GM23338 (cell line): ENCODE measurements around the gene ERC2. TPM values are rescaled to one million over a fixed set of nuclear protein-coding genes. Genes with fewer than 3 reads are reported as not detected.

Experiments
- ATAC-seq: fragments of 200-7000 bp; cut with Tn5 transposase; 3 replicates; pipeline ENCODE4 v1.9.1; 2020
- DNase-seq: peaks from one replicate; pipeline ENCODE4 v3.0.0-alpha.2; 2015; ENCODE audit warnings: low spot score
- H2AFZ ChIP-seq: fragments of 200-600 bp; sonication (generic); 2 replicates; pipeline ENCODE4 v1.8.0; 2016; ENCODE audit warnings: antibody characterized with exemption, mild to moderate bottlenecking, moderate library complexity
- H3F3A ChIP-seq: fragments of 200-600 bp; sonication (generic); replicated peaks from 2 replicates; pipeline ENCODE4 v1.8.0; 2017; ENCODE audit warnings: antibody characterized with exemption, mixed run types, low read depth
- H3K27ac ChIP-seq: fragments of 200-600 bp; sonication (generic); 2 replicates; pipeline ENCODE4 v1.6.1; 2016; ENCODE audit warnings: low read depth
- H3K27me3 ChIP-seq: fragments of 200-600 bp; sonication (generic); 2 replicates; pipeline ENCODE4 v1.8.0; 2016; ENCODE audit warnings: mild to moderate bottlenecking, mixed run types, moderate library complexity; ENCODE audit not compliant: insufficient read depth
- H3K36me3 ChIP-seq: fragments of 200-600 bp; sonication (generic); 2 replicates; pipeline ENCODE4 v1.8.0; 2016; ENCODE audit warnings: mild to moderate bottlenecking; ENCODE audit not compliant: insufficient read depth
- H3K4me1 ChIP-seq: fragments of 200-600 bp; sonication (generic); 2 replicates; pipeline ENCODE4 v1.8.0; 2016; ENCODE audit warnings: mild to moderate bottlenecking, moderate library complexity; ENCODE audit not compliant: insufficient read depth
- H3K4me2 ChIP-seq: fragments of 200-600 bp; sonication (generic); 2 replicates; pipeline ENCODE4 v1.7.1; 2017; ENCODE audit warnings: mixed run types
- H3K4me3 ChIP-seq: fragments of 200-600 bp; sonication (generic); 2 replicates; pipeline ENCODE4 v1.6.1; 2016; ENCODE audit warnings: mixed run types
- H3K79me2 ChIP-seq: fragments of 200-600 bp; sonication (generic); replicated peaks from 2 replicates; pipeline ENCODE4 v1.8.0; 2017; ENCODE audit warnings: mild to moderate bottlenecking; ENCODE audit not compliant: insufficient read depth
- H3K9me2 ChIP-seq: fragments of 200-600 bp; sonication (generic); 2 replicates; pipeline ENCODE4 v1.8.0; 2017; ENCODE audit not compliant: insufficient read depth
- H4K20me1 ChIP-seq: fragments of 200-600 bp; sonication (generic); replicated peaks from 2 replicates; pipeline ENCODE4 v1.8.0; 2017; ENCODE audit warnings: mild to moderate bottlenecking; ENCODE audit not compliant: insufficient read depth
- H3K27ac Mint-ChIP-seq: 2 replicates; pipeline ENCODE4 v1.8.0; 2020; ENCODE audit warnings: inconsistent platforms, mild to moderate bottlenecking, moderate library complexity, mixed read lengths
- H3K27me3 Mint-ChIP-seq: 3 replicates; pipeline ENCODE4 v1.8.0; 2022; ENCODE audit warnings: low read depth, mild to moderate bottlenecking, moderate library complexity, mixed read lengths, inconsistent platforms; ENCODE audit not compliant: insufficient read depth, poor library complexity
- H3K36me3 Mint-ChIP-seq: 3 replicates; pipeline ENCODE4 v1.8.0; 2021; ENCODE audit warnings: low read depth, mild to moderate bottlenecking, inconsistent platforms, moderate library complexity, mixed read lengths
- H3K4me1 Mint-ChIP-seq: 3 replicates; pipeline ENCODE4 v1.8.0; 2020; ENCODE audit warnings: mild to moderate bottlenecking, inconsistent platforms, mixed read lengths
- H3K4me3 Mint-ChIP-seq: 3 replicates; pipeline ENCODE4 v1.8.0; 2021; ENCODE audit warnings: moderate library complexity, mild to moderate bottlenecking, inconsistent platforms, mixed read lengths
- H3K9me3 Mint-ChIP-seq: 3 replicates; pipeline ENCODE4 v1.8.0; 2020; ENCODE audit warnings: moderate library complexity, mild to moderate bottlenecking, inconsistent platforms, mixed read lengths
- EZH2 ChIP-seq: fragments of 200-600 bp; sonication (generic); IDR thresholded peaks from one replicate; pipeline ENCODE4 v1.8.0; 2017; ENCODE audit warnings: antibody characterized with exemption, mild to moderate bottlenecking, low read depth; ENCODE audit not compliant: unreplicated experiment
- JUNB ChIP-seq: IDR thresholded peaks from one replicate; pipeline ENCODE4 v1.6.1; 2016; ENCODE audit warnings: antibody characterized with exemption; ENCODE audit not compliant: unreplicated experiment
- NANOG ChIP-seq: IDR thresholded peaks from 2 replicates; pipeline ENCODE4 v1.6.1; 2016; ENCODE audit warnings: antibody characterized with exemption, borderline replicate concordance
- POLR2AphosphoS5 ChIP-seq: IDR thresholded peaks from 2 replicates; pipeline ENCODE4 v1.6.1; 2016; ENCODE audit warnings: antibody characterized with exemption, low read depth
- ZNF114 ChIP-seq: fragments of 250-450 bp; sonication (Bioruptor Pico); IDR thresholded peaks from 2 replicates; pipeline ENCODE4 v1.5.0; 2020; ENCODE audit warnings: mild to moderate bottlenecking, moderate library complexity
- ZNF331 ChIP-seq: fragments of 250-450 bp; sonication (Bioruptor Pico); IDR thresholded peaks from 2 replicates; pipeline ENCODE4 v1.5.0; 2020; ENCODE audit warnings: low read depth, mild to moderate bottlenecking, moderate library complexity
- polyA plus RNA-seq: library from polyadenylated mRNA; unstranded; fragments of >200 nt; fragmentation: Nextera tagmentation; extraction: Ambion mirVana; gene quantifications from 2 replicates; pipeline ENCODE4 v1.2.1, GENCODE V29; 2016
- total RNA-seq: library from RNA; depleted of rRNA; stranded (reverse); fragments of >200 nt; shearing (Covaris generic); gene quantifications from 2 replicates; pipeline ENCODE4 v1.2.3, GENCODE V29; 2014
- TF ChIP-seq, protein P1 (sequence below): fragments of 250-450 bp; sonication (Bioruptor Pico); IDR thresholded peaks from 2 replicates; pipeline ENCODE4 v1.5.0; 2020; ENCODE audit warnings: mild to moderate bottlenecking, moderate library complexity

ERC2 gene
- total and polyA plus RNA-seq, 2 experiments from 2014 or later, result 11.8 to 13.7 TPM

GRCh38 chr3:56055951-56056350, 412.3 kb downstream of the ERC2 start:
- H3K27ac ChIP-seq, result peak overlapping the region; percentile 27; the same call in 1 of the 2 replicates
- no peaks in the 10 kb centered on the region for H3K9me2 ChIP-seq
- Mint-ChIP-seq H3K4me1 (peaks cover 47% of the 10 kb centered on the region), H3K4me3 (no peak overlapping the region), H3K27ac (no peak overlapping the region), H3K36me3 (no peaks in the 10 kb centered on the region), H3K27me3 (peaks cover 4% of the 10 kb centered on the region), H3K9me3 (no peaks in the 10 kb centered on the region; the same call in 2 of the 3 replicates)
- no peak overlapping the region for H2AFZ ChIP-seq
- H3K36me3 ChIP-seq, result no peaks in the 10 kb centered on the region
- peaks cover 32% of the 10 kb centered on the region for H3K4me1 ChIP-seq
- no peak for TF ChIP-seq NANOG
- no peak for TF ChIP-seq EZH2
- TF ChIP-seq ZNF331 (CRISPR knock-in tag), result no peak
- TF ChIP-seq POLR2AphosphoS5, result no peak
- TF ChIP-seq, protein P1, sequence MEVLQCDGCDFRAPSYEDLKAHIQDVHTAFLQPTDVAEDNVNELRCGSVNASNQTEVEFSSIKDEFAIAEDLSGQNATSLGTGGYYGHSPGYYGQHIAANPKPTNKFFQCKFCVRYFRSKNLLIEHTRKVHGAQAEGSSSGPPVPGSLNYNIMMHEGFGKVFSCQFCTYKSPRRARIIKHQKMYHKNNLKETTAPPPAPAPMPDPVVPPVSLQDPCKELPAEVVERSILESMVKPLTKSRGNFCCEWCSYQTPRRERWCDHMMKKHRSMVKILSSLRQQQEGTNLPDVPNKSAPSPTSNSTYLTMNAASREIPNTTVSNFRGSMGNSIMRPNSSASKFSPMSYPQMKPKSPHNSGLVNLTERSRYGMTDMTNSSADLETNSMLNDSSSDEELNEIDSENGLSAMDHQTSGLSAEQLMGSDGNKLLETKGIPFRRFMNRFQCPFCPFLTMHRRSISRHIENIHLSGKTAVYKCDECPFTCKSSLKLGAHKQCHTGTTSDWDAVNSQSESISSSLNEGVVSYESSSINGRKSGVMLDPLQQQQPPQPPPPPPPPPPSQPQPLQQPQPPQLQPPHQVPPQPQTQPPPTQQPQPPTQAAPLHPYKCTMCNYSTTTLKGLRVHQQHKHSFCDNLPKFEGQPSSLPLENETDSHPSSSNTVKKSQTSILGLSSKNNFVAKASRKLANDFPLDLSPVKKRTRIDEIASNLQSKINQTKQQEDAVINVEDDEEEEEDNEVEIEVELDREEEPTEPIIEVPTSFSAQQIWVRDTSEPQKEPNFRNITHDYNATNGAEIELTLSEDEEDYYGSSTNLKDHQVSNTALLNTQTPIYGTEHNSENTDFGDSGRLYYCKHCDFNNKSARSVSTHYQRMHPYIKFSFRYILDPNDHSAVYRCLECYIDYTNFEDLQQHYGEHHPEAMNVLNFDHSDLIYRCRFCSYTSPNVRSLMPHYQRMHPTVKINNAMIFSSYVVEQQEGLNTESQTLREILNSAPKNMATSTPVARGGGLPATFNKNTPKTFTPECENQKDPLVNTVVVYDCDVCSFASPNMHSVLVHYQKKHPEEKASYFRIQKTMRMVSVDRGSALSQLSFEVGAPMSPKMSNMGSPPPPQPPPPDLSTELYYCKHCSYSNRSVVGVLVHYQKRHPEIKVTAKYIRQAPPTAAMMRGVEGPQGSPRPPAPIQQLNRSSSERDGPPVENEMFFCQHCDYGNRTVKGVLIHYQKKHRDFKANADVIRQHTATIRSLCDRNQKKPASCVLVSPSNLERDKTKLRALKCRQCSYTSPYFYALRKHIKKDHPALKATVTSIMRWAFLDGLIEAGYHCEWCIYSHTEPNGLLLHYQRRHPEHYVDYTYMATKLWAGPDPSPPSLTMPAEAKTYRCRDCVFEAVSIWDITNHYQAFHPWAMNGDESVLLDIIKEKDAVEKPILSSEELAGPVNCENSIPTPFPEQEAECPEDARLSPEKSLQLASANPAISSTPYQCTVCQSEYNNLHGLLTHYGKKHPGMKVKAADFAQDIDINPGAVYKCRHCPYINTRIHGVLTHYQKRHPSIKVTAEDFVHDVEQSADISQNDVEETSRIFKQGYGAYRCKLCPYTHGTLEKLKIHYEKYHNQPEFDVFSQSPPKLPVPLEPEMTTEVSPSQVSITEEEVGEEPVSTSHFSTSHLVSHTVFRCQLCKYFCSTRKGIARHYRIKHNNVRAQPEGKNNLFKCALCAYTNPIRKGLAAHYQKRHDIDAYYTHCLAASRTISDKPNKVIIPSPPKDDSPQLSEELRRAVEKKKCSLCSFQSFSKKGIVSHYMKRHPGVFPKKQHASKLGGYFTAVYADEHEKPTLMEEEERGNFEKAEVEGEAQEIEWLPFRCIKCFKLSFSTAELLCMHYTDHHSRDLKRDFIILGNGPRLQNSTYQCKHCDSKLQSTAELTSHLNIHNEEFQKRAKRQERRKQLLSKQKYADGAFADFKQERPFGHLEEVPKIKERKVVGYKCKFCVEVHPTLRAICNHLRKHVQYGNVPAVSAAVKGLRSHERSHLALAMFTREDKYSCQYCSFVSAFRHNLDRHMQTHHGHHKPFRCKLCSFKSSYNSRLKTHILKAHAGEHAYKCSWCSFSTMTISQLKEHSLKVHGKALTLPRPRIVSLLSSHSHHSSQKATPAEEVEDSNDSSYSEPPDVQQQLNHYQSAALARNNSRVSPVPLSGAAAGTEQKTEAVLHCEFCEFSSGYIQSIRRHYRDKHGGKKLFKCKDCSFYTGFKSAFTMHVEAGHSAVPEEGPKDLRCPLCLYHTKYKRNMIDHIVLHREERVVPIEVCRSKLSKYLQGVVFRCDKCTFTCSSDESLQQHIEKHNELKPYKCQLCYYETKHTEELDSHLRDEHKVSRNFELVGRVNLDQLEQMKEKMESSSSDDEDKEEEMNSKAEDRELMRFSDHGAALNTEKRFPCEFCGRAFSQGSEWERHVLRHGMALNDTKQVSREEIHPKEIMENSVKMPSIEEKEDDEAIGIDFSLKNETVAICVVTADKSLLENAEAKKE, result no peak
- no peak for TF ChIP-seq JUNB
- no peak for TF ChIP-seq ZNF114 (CRISPR knock-in tag)
- no peaks in the 10 kb centered on the region for H3F3A ChIP-seq
- H3K4me3 ChIP-seq, result no peak overlapping the region
- ATAC-seq, result no peak
- H3K4me2 ChIP-seq, result no peak overlapping the region
- H3K27me3 ChIP-seq, result no peaks in the 10 kb centered on the region
- no peaks in the 10 kb centered on the region for H3K79me2 ChIP-seq
- H4K20me1 ChIP-seq, result no peaks in the 10 kb centered on the region
- no peak for DNase-seq

GRCh38 chr3:56055546-56055945, 412.7 kb downstream of the ERC2 start:
- H3K36me3 Mint-ChIP-seq, result no peaks in the 10 kb centered on the region
- Histone ChIP-seq H3K4me2 (no peak overlapping the region), H3F3A (no peaks in the 10 kb centered on the region), H3K4me1 (peaks cover 32% of the 10 kb centered on the region), H3K79me2 (no peaks in the 10 kb centered on the region), H3K27ac (peak overlapping the region; percentile 27), H2AFZ (no peak overlapping the region), H3K36me3 (no peaks in the 10 kb centered on the region), H4K20me1 (no peaks in the 10 kb centered on the region), H3K4me3 (no peak overlapping the region), H3K27me3 (no peaks in the 10 kb centered on the region), H3K9me2 (no peaks in the 10 kb centered on the region)
- no peak overlapping the region for H3K4me3 Mint-ChIP-seq
- peak; percentile 74 for ATAC-seq
- peaks cover 47% of the 10 kb centered on the region for H3K4me1 Mint-ChIP-seq
- DNase-seq, result no peak
- H3K27ac Mint-ChIP-seq, result no peak overlapping the region
- no peaks in the 10 kb centered on the region; the same call in 2 of the 3 replicates for H3K9me3 Mint-ChIP-seq
- peaks cover 4% of the 10 kb centered on the region for H3K27me3 Mint-ChIP-seq
- no peak for TF ChIP-seq ZNF331 (CRISPR knock-in tag)
- TF ChIP-seq, protein P1, result 0 out of 2 replicates have a peak, but pooled peaks have one; percentile 35
